ENCODE measurements around the gene TMED9.

TMED9 gene

DNA sequence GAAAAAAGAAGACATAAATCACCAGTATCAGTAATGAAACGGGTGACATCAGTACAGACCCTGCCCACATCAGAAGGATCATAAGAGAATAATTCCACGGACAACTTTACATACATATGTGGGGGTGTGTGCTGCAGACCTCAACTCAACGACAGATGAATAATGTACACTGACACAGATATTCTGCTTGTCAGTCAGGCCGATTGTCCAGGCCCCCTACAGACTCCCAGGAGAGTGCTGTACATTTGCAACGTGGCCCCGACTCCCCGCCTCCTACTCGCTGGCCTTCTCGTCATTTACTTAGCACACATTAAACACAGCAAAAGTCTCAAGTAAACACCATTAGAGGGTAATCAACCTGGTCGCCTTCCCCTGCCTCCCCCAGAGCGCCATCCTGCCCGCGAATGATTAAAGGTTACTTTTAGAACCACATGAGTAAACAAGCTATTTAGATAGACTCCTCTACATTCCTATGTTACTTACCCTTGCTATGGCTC, 3.5 kb upstream of the TMED9 start:
- no peak for DNase-seq

DNA sequence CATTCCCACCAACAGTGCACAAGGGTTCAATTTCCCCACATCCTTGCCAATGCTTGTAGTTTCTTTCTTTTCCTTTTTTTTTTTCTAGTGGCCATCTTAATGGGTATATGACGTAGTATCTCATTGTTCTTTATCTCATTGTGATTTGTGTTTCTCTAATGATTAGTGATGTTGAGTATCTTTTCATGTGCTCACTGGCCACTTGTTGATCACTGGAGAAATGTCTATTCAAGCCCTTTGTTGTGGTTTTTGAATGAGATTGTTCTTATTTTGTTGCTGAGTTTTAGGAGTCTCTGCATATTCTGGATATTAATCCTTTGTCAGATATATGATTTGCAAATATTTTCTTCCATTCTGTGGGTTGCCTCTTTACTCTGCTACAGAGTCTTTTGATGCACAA, 1.6 kb upstream of the TMED9 start:
- DNase-seq: no peak

GRCh38 chr5:177591690-177592009, 353 bp upstream of the TMED9 start:
- DNase-seq: no peak

- DNase-seq: no peak
Observed at GRCh38 chr5:177592905-177593304, 902 bp downstream of the TMED9 start.

- DNase-seq: no peak
Observed at GRCh38 chr5:177593511-177593910, 1.5 kb downstream of the TMED9 start.

GRCh38 chr5:177594071-177594470, 2.1 kb downstream of the TMED9 start:
- DNase-seq: no peak

DNA sequence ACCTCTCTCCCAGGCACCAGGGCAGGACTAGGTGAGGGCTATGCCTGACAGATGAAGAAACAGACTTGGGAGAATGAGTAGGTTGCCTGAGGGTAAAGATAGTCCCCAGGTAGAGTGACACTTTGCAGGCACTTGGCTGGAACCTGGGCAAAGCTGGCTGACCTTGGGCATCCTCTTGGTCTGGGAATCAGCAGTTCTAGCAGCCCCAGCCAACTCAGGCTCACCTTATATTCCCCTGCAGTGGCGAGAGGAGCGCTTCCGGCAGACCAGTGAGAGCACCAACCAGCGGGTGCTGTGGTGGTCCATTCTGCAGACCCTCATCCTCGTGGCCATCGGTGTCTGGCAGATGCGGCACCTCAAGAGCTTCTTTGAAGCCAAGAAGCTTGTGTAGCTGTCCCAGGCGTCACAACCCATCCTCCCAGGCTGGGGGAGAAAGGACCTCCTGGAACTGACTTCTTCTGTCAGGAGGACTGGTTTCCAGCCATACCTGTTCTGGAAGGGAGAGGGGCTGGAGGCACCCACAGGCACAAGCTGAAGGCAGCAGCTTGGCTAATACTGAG, 3.1 kb downstream of the TMED9 start:
- no peak for DNase-seq

DNA sequence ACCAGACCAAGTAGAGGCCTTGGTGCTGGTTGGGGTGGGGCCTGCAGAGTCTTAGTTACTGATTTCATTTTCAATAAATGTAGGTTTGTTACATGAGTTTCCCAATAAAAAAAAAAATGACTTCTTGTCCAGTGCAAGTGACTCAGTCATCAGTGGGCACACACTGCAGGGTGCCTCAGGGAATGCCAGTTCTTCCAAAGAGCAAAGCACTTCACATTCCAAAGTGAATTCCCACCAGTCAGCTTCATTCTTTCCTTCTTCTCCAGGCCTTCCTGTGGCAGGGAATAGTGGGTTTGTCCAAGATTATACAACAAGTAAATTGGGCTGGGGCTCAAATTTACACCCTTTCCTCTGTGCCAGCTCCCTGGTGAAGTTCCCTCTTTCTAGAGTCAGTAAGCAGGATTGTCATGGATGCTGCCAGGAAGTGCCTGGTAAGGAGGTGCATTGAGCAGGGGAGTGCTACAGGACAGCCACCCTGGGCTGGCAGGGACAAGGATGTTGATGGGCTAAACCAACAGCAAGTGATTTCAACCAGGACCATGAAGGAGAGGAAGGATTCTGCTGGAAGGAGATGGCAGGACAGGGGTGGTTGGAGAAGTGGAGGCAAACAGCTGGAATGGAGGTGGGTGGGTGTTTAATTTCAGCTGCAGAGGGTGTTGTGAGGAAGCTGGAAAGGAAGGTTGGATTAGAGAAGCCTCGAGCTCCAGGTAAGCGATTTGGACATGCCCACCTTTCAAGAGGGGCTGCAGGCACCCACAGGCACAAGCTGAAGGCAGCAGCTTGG, 4.2 kb downstream of the TMED9 start:
- DNase-seq: no peak

DNA sequence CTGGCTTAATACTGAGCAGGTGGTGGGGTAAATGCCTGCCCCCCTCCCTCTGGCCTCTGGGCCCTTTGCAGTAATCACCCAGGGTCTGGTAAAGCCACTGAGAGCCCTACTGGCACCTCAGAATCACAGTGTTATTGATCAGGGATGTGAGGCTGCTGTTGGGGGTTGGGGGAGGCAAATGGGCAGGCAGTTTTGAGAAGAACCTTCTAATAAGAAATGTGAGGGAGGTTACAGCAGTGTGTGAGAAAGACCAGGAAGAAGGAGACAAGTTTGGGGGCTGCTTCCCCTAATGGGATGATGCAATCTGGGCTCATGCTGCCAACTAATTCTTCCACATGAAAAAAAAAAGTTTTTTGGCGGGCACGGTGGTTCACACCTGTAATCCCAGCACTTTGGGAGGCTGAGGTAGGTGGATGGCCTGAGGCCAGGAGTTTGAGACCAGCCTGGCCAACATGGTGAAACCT, 4.8 kb downstream of the TMED9 start:
- no peak for DNase-seq

GRCh38 chr5:177598477-177598876, 6.5 kb downstream of the TMED9 start:
- no peak for DNase-seq

GRCh38 chr5:177599731-177600507, 7.9 kb downstream of the TMED9 start, which contains the start of gene B4GALT7:
TSS of gene B4GALT7 (plus strand) at chr5:177600132. CDS start at chr5:177600211, 79 bp downstream.
- DNase-seq: peak; percentile 86

DNA sequence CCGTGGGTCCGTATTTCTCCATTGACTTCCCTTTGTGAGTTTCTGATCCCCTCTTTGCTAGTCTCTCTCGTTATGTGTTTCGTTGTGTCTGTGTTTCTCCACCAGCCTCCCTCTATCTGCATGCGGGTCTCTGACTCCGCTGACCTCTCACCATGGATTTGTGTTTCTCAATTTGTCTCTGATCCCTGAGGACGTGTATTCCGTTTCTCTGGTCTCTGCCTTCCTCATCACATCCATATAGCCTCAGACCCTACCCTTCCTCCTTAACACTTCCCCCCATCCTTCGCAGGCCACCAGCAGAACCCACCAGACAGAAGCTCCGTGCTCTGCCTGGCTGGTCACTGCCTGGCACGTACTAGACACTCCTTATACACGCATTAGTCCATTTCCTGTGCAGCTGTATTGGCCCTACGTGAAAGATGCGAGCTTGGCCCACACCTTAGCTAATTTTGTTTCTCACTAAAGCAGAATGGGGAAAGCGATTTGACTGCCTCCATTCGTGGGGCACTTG, 8.6 kb downstream of the TMED9 start:
- DNase-seq: no peak

DNA sequence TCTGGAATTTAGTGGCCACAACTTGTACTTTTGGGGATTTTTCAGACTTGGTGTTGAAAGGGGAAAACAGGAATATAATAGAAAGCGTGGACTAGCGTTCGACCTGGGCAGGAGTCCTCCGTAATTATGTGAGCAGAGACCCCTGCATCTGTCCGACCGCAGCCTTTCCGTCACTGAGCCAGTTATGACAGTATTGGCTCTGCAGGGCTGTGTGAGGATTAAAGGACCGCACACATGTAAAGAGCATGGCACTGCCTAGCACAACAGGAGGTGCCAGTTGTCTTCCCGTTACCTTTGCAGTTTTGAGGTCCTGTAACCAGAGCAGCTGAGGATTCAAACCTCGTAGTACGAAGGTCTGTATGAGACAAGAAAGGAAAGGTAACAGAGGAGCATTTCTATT, 9.1 kb downstream of the TMED9 start:
- no peak for DNase-seq

DNA sequence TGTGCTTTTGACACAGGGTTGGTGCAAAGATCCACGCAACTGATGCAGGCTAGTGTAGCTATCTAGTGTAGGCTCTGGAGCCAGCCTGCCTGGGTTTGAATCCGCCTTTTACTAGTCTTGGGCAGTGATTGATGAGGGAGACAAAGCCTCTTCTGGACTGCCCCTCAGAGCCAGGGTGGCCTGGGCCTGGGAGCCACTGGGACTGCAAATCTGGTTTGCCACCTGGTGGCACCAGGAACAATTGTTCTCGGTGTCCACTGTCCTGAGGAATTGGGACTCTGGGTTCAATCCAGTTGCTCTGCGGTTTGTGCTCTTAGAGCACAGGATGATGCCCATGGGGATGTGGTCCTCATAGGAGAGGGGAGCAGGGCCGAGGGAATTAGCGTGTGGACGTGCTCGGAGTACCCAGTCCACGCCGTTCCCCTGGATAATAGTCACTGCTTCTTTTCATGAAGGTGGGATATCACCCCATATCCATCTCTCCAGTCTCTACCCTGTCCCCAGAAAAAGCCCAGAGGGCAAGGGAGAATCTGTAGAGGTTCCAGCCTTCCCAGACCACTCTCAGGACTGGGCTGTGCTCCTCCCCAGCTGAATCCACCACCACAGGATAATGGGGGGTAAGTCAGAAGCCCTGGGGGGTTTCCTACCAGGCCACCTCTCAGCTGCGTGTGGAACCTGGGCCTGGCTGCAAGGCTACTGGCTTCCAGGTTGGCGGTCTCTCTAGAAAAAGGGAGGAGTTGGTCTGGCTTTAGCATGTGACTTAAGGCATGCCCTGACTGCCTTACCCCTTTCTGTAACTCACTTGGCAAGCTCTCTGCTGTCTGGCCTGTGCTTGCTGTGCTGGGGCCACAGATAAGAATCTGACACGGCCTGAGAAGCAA, 9.8 kb downstream of the TMED9 start:
- DNase-seq: no peak

GRCh38 chr5:177602458-177602830, 10.4 kb downstream of the TMED9 start:
- no peak for DNase-seq

- no peak for DNase-seq
Observed at GRCh38 chr5:177603631-177604030, 11.6 kb downstream of the TMED9 start.

GRCh38 chr5:177604116-177604521, 12.1 kb downstream of the TMED9 start:
- DNase-seq: no peak

DNA sequence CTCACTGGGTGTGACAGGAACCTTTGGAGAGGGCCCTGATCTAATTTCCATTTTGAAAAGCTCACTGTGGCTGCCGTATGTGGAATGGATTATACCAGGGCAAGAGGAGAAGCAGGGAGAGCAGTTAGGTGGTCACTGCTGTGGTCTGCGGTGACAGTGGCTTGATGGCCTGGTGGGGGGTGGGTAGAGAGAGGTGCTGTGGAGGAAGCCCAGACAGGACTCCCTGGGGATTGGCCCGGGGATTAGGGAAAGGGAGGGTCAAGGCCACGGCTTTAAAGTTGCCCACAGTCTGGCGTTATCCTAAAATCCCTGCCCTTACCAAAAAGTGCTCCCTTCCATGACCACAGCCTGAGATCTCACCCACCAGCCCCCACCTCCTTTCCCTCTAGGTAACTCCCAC, 12.7 kb downstream of the TMED9 start:
- DNase-seq: no peak

DNA sequence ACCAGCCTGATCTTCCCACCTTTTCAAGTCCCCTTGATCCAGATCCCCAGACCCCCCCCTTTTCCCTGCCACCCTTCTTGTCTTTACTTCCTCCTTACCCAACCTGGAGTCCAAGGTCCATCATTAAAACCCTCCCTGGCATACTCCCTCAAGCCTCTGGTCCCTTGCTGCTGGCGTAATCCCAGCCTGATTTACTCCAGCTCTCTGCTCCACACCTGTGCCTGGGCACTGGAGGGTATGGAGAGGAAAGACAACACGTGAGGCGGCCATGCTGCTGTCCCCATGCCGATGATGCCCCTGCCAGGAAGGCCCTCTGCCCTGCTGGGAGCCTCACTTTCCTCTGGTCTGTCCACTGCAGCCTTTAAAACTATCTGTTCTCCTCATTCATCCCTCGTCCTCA, 13.1 kb downstream of the TMED9 start:
- no peak for DNase-seq

- no peak for DNase-seq
Observed at GRCh38 chr5:177605667-177606066, 13.7 kb downstream of the TMED9 start.

DNA sequence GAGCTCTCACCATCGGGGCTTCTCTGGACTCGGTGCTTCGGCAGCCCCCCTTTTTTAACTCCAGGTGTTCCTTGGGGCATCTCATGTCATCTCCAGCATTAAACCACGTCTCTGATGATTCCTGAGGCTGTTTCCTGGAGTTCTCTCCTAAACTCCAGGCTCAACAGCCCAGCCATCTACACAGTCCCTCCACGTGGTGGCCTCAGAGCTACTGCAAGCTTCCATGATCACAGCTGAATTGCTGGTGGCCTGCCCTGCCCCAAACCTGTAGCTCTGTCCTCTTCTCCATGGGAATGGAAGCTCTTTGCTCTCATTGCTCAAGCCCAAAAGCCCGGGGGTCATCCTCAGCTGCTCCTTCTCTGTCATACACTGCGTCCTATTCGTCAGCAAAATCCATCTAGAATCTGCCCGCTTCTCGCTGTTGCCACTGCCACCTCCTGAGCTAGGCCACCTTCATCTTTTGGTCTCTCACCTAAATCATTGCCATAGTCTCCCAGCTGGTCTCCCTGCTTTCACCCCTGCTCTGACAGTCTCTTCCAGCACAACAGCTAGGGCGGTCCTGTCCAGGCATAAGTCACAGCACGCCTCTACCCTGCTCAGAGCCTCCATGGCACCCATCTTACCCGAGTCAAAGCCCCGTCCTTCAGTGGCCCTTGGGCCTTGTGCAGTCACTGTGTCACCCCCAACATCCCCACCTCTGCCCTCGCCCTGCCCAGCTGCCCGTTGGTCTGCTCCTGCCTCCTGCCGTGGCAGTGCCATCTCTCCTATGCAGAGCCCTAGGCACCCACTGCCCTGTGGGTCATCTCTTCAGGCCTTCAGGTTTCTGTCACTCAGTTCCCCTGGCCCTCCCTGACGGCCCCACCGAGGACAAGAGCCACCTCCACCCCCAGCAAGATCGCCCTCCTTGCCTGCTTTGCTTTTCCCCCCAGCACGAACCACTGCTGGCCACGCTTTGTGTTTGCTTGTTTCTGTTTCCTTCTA, 14.4 kb downstream of the TMED9 start:
- DNase-seq: no peak

DNA sequence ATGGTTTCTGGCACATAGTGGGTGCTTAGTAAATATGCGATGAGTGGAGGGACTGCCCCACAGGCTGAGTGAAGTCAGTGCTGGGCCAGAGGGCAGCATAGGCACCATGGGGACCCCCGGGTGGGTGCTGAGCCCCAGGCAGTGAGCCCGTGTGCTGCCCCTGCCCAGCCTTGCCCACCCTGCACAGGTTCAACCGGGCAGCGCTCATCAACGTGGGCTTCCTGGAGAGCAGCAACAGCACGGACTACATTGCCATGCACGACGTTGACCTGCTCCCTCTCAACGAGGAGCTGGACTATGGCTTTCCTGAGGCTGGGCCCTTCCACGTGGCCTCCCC, 15.1 kb downstream of the TMED9 start:
- no peak for DNase-seq
